SK-N-SH (cell line): ENCODE data around the gene MSS51. TPM values are rescaled to one million over a fixed set of nuclear protein-coding genes. Genes with fewer than 3 reads are reported as not detected.

Experiments
- CTCF ChIA-PET: fragments of 300-600, 350-600 bp; formaldehyde crosslinking; extraction: SDS; loops from one replicate; lab custom pipeline; 2021; lab: Yijun Ruan, JAX
- POLR2A ChIA-PET: fragments of 350-600 bp; sonication (Branson Sonifier 250); formaldehyde crosslinking; extraction: SDS; loops from one replicate; lab custom pipeline; 2020; ENCODE audit warnings: antibody characterized with exemption, inconsistent platforms; lab: Yijun Ruan, JAX
- DNase-seq: peaks from one replicate; pipeline ENCODE4 v3.0.0; 2012
- H2AFZ ChIP-seq: fragments of 200-600 bp; sonication (generic); 2 replicates; pipeline ENCODE4 v1.8.1; 2016; ENCODE audit warnings: antibody characterized with exemption, mild to moderate bottlenecking, low read depth
- H3F3A ChIP-seq: fragments of 200-600 bp; sonication (generic); replicated peaks from 2 replicates; pipeline ENCODE3; 2016; ENCODE audit warnings: antibody characterized with exemption, mild to moderate bottlenecking; ENCODE audit not compliant: insufficient read depth
- H3K27ac ChIP-seq, 2 experiments: fragments of 200-500 bp in 1 of 2; fragments of 200-600 bp in 1 of 2; sonication (Bioruptor generic) in 1 of 2; sonication (generic), shearing (Covaris generic) in 1 of 2; 2 replicates each; pipeline versions ENCODE4 v1.5.1 to v1.6.1; 2014 to 2016; ENCODE audit warnings: low read depth in 2 of 2, inconsistent platforms in 1 of 2, low read length in 1 of 2, mild to moderate bottlenecking in 1 of 2, mixed read lengths in 1 of 2
- H3K27me3 ChIP-seq: fragments of 200-600 bp; sonication (generic), shearing (Covaris generic); 2 replicates; pipeline ENCODE4 v1.6.1; 2016; ENCODE audit warnings: mixed run types; ENCODE audit not compliant: insufficient read depth
- H3K36me3 ChIP-seq, 2 experiments: fragments of 200-500 bp in 1 of 2; fragments of 200-600 bp in 1 of 2; sonication (Bioruptor generic) in 1 of 2; sonication (generic) in 1 of 2; replicated peaks in 1 of 2; 2 replicates each; pipeline versions ENCODE3 to v1.5.1; 2014 to 2016; ENCODE audit warnings: low read length in 1 of 2, mild to moderate bottlenecking in 1 of 2; ENCODE audit not compliant: insufficient read depth in 2 of 2, control insufficient read depth in 1 of 2
- H3K4me1 ChIP-seq, 2 experiments: fragments of 200-500 bp in 1 of 2; fragments of 200-600 bp in 1 of 2; sonication (Bioruptor generic) in 1 of 2; sonication (generic), shearing (Covaris generic) in 1 of 2; 2 replicates each; pipeline versions ENCODE4 v1.5.1 to v1.6.1; 2014 to 2016; ENCODE audit warnings: low read depth in 1 of 2, low read length in 1 of 2, mixed run types in 1 of 2; ENCODE audit not compliant: insufficient read depth in 2 of 2, control insufficient read depth in 1 of 2
- H3K4me2 ChIP-seq: fragments of 200-600 bp; sonication (generic), shearing (Covaris generic); 2 replicates; pipeline ENCODE4 v1.6.1; 2017; ENCODE audit warnings: mixed run types
- H3K4me3 ChIP-seq, 2 experiments: fragments of 200-500 bp in 1 of 2; fragments of 200-600 bp in 1 of 2; sonication (Bioruptor generic) in 1 of 2; sonication (generic), shearing (Covaris generic) in 1 of 2; 2 replicates each; pipeline versions ENCODE4 v1.5.1 to v1.8.1; 2014 to 2016; ENCODE audit warnings: low read depth in 2 of 2, inconsistent platforms in 1 of 2, low read length in 1 of 2, mild to moderate bottlenecking in 1 of 2, mixed read lengths in 1 of 2, moderate library complexity in 1 of 2
- H3K79me2 ChIP-seq: fragments of 200-600 bp; sonication (generic); 2 replicates; pipeline ENCODE4 v1.8.1; 2017; ENCODE audit warnings: mild to moderate bottlenecking; ENCODE audit not compliant: insufficient read depth
- H3K9ac ChIP-seq: fragments of 200-600 bp; sonication (generic); 2 replicates; pipeline ENCODE4 v1.6.1; 2017; ENCODE audit warnings: mixed run types
- H3K9me2 ChIP-seq: fragments of 200-600 bp; sonication (generic); 2 replicates; pipeline ENCODE4 v1.6.1; 2017; ENCODE audit warnings: mixed run types
- H3K9me3 ChIP-seq: fragments of 200-600 bp; sonication (generic); 2 replicates; pipeline ENCODE4 v1.6.1; 2017; ENCODE audit warnings: mixed run types, mild to moderate bottlenecking, moderate library complexity
- H4K20me1 ChIP-seq: fragments of 200-600 bp; sonication (generic); 2 replicates; pipeline ENCODE4 v1.6.1; 2017; ENCODE audit warnings: mild to moderate bottlenecking, mixed run types; ENCODE audit not compliant: insufficient read depth
- CTCF ChIP-seq: fragments of 200-600 bp; sonication (generic); IDR thresholded peaks from 2 replicates; pipeline ENCODE4 v1.6.1; 2017; ENCODE audit warnings: antibody characterized with exemption, mild to moderate bottlenecking, moderate library complexity
- FOSL2 ChIP-seq: IDR thresholded peaks from 2 replicates; pipeline ENCODE4 v1.4.0; 2012; ENCODE audit warnings: low read depth, mild to moderate bottlenecking, moderate library complexity, borderline replicate concordance
- MEF2A ChIP-seq: IDR thresholded peaks from 2 replicates; pipeline ENCODE4 v1.4.0; 2012; ENCODE audit warnings: low read depth, borderline replicate concordance
- NRF1 ChIP-seq: IDR thresholded peaks from 2 replicates; pipeline ENCODE4 v1.6.1; 2012; ENCODE audit warnings: low read depth, mild to moderate bottlenecking, low read length
- PBX3 ChIP-seq: IDR thresholded peaks from 2 replicates; pipeline ENCODE4; 2012
- SIN3A ChIP-seq: IDR thresholded peaks from 2 replicates; pipeline ENCODE4 v1.6.1; 2012; ENCODE audit warnings: low read depth, mild to moderate bottlenecking, low read length, moderate library complexity, borderline replicate concordance
- USF2 ChIP-seq: fragments of 150-350 bp; IDR thresholded peaks from 2 replicates; pipeline ENCODE4 v1.6.1; 2017; ENCODE audit warnings: antibody characterized with exemption, low read length, low read depth, borderline replicate concordance
- WGBS: methylation state at CpG from one replicate; pipeline ENCODE4 v1.1.6; 2017; ENCODE audit warnings: low lambda C conversion rate; 5-methylcytosine and 5-hydroxymethylcytosine counted together
- polyA plus RNA-seq, 3 experiments: library from polyadenylated mRNA; depleted of rRNA; stranded (reverse); fragments of >200 nt; gene quantifications; 2 replicates each; pipeline ENCODE4 v1.2.3, GENCODE V29; 2012
- TF ChIP-seq, protein P1 (sequence below): IDR thresholded peaks from 2 replicates; pipeline ENCODE4 v1.6.1; 2012; ENCODE audit warnings: mild to moderate bottlenecking, low read depth, low read length, moderate library complexity

MSS51 gene
- polyA plus RNA-seq, 1 of the 3 experiments (the other 2 are of a cell fraction) = 0.95 TPM

DNA sequence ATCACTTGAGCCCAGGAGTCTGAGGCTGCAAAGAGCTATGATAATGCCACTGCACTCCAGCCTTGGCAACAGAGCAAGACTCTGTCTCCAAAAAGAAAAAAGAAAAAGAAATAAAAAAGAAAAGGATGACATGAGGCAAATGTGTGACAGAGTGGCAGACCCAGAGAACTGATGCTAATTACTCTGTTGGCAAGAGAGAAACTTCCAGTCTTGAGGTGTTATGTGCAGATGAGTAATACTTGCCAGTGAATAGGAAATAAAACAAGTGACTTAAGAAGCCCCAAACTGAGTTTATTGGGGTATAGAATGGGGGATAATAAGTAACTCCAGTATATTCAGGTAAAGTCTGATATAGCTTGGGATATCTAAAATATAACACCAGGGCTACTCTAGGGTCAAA is 10.1 kb downstream of the MSS51 start (continued):
- TF ChIP-seq, protein P1, sequence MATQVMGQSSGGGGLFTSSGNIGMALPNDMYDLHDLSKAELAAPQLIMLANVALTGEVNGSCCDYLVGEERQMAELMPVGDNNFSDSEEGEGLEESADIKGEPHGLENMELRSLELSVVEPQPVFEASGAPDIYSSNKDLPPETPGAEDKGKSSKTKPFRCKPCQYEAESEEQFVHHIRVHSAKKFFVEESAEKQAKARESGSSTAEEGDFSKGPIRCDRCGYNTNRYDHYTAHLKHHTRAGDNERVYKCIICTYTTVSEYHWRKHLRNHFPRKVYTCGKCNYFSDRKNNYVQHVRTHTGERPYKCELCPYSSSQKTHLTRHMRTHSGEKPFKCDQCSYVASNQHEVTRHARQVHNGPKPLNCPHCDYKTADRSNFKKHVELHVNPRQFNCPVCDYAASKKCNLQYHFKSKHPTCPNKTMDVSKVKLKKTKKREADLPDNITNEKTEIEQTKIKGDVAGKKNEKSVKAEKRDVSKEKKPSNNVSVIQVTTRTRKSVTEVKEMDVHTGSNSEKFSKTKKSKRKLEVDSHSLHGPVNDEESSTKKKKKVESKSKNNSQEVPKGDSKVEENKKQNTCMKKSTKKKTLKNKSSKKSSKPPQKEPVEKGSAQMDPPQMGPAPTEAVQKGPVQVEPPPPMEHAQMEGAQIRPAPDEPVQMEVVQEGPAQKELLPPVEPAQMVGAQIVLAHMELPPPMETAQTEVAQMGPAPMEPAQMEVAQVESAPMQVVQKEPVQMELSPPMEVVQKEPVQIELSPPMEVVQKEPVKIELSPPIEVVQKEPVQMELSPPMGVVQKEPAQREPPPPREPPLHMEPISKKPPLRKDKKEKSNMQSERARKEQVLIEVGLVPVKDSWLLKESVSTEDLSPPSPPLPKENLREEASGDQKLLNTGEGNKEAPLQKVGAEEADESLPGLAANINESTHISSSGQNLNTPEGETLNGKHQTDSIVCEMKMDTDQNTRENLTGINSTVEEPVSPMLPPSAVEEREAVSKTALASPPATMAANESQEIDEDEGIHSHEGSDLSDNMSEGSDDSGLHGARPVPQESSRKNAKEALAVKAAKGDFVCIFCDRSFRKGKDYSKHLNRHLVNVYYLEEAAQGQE = no peak
- TF ChIP-seq SIN3A (no peak), FOSL2 (no peak), MEF2A (no peak), NRF1 (no peak), USF2 (no peak), CTCF (no peak)

DNA sequence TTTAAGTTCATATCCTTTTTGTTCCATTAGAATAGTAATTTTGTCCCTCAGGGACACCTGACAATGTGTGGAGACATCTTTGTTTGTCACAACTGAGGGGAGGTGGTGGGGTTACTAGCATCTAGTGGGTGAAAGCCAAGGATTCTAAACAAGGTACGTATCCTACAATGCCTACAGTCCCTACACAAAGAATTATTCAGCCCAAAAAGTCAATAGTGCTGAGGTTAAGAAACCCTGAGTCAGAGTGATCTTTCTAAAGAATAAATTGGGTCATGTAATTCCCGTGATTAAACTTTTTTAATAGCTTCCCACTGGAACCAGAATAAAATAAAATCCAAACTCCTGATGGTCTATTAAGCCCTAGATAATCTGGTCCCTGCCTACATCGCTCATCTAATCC is 16.8 kb downstream of the MSS51 start:
- no peak for TF ChIP-seq PBX3
- Histone ChIP-seq H3K9ac (no peak overlapping the region), H3K9me2 (no peaks in the 10 kb centered on the region), H3K4me2 (no peak overlapping the region), H4K20me1 (no peaks in the 10 kb centered on the region), H3K27ac (no peak overlapping the region), H3F3A (peaks cover 11% of the 10 kb centered on the region), H2AFZ (no peak overlapping the region), H3K79me2 (peaks cover 22% of the 10 kb centered on the region), H3K4me3 (no peak overlapping the region), H3K36me3 (no peaks in the 10 kb centered on the region), H3K27me3 (no peaks in the 10 kb centered on the region), H3K4me1 (peaks cover 7 to 8% of the 10 kb centered on the region in 2 experiments; a peak in 1 of 4 replicates), H3K9me3 (no peaks in the 10 kb centered on the region)
- DNase-seq = no peak
- CTCF ChIA-PET = interaction anchor here (1.3 kb wide), 1 partner anchor 16 kb away, joined by 3 read pairs; no protein-coding TSS in a partner anchor
- WGBS = 87% methylated on average over 3 of the region's 3 CpGs
- POLR2A ChIA-PET = interaction anchor here (0.7 kb wide), 1 partner anchor 280 kb away, joined by 4 read pairs; no protein-coding TSS in a partner anchor
